Measurements from ENCODE around the gene TBC1D22A.

- TF ChIP-seq CTCF (IDR thresholded peaks at IDR 0.05; ENCODE audit: insufficient read depth, low read depth, low read length) (no peak), EZH2 (IDR thresholded peaks at IDR 0.05; ENCODE audit: insufficient read depth, low read length) (no peak)
Observed at GRCh38 chr22:46959369-46959768, 196.9 kb downstream of the TBC1D22A start.

Measured in astrocyte (in vitro differentiated cells and primary cell).